Endothelial cell of umbilical vein (primary cell): ENCODE results near the gene PLEKHA6. TPM values are rescaled to one million over a fixed set of nuclear protein-coding genes. Genes with fewer than 3 reads are reported as not detected.

Experiments
- BruUV-seq: library from RNA; stranded (reverse); fragments of 400-500 nt; replicated peaks from 2 replicates; lab custom pipeline; 2021; lab: Mats Ljungman, UMichigan
- CTCF ChIA-PET: fragments of 300-600, 350-600 bp; sonication (Branson Sonifier 250); formaldehyde crosslinking; loops from one replicate; lab custom pipeline; 2021; ENCODE audit warnings: antibody characterized with exemption, inconsistent platforms; lab: Charles Lee
- POLR2A ChIA-PET: fragments of 300-600, 350-600 bp; sonication (Branson Sonifier 250); formaldehyde crosslinking; loops from one replicate; lab custom pipeline; 2021; ENCODE audit warnings: antibody characterized with exemption, inconsistent platforms; lab: Charles Lee
- DNase-seq: peaks from one replicate; pipeline ENCODE4 v3.0.0-alpha.2; 2011; ENCODE audit warnings: low read depth, low spot score
- FAIRE-seq: peaks from 2 replicates; lab custom pipeline; 2011; peaks lifted over from hg19 to GRCh38; lab: Jason Lieb, UNC
- H2AFZ ChIP-seq: 2 replicates; pipeline ENCODE4 v1.6.0; 2012; ENCODE audit warnings: low read depth, low read length, control low read depth, inconsistent platforms
- H3K27ac ChIP-seq: 2 replicates; pipeline ENCODE4 v1.5.1; 2011; ENCODE audit warnings: low read depth, mild to moderate bottlenecking, control low read depth, low read length, moderate library complexity; ENCODE audit not compliant: insufficient read depth
- H3K27me3 ChIP-seq, 2 experiments: 2 replicates each; pipeline versions ENCODE4 v1.6.0 to v1.6.1; 2011; ENCODE audit warnings: low read length in 2 of 2, mixed read lengths in 1 of 2; ENCODE audit not compliant: control insufficient read depth in 2 of 2, insufficient read depth in 2 of 2
- H3K36me3 ChIP-seq, 2 experiments: 2 replicates in 1 of 2; 3 replicates in 1 of 2; pipeline ENCODE4 v1.5.1; 2011; ENCODE audit warnings: low read length in 2 of 2, mild to moderate bottlenecking in 1 of 2, moderate library complexity in 1 of 2; ENCODE audit not compliant: control insufficient read depth in 2 of 2, insufficient read depth in 2 of 2; ENCODE audit errors: extremely low read depth in 1 of 2
- H3K4me1 ChIP-seq: 3 replicates; pipeline ENCODE4 v1.5.1; 2011; ENCODE audit warnings: mild to moderate bottlenecking, low read length; ENCODE audit not compliant: control insufficient read depth, insufficient read depth; ENCODE audit errors: extremely low read depth
- H3K4me2 ChIP-seq: 2 replicates; pipeline ENCODE4 v1.6.1; 2011; ENCODE audit warnings: low read length, control low read depth, mixed read lengths; ENCODE audit not compliant: insufficient read depth
- H3K4me3 ChIP-seq, 3 experiments: fragments of 200-600 bp in 1 of 3; sonication (generic), shearing (Covaris generic) in 1 of 3; replicated peaks in 1 of 3; 2 replicates each; pipeline ENCODE4 v1.5.1; 2011 to 2016; ENCODE audit warnings: control low read depth in 3 of 3, low read length in 3 of 3, mild to moderate bottlenecking in 2 of 3, inconsistent platforms in 1 of 3, low read depth in 1 of 3, moderate library complexity in 1 of 3; ENCODE audit not compliant: insufficient read depth in 1 of 3
- H3K79me2 ChIP-seq: 2 replicates; pipeline ENCODE4 v1.6.0; 2012; ENCODE audit warnings: low read length, inconsistent platforms; ENCODE audit not compliant: control insufficient read depth, insufficient read depth
- H3K9ac ChIP-seq: replicated peaks from 2 replicates; pipeline ENCODE3; 2011; ENCODE audit warnings: low read length, control low read depth; ENCODE audit not compliant: insufficient read depth; ENCODE audit errors: extremely low read depth
- H3K9me1 ChIP-seq: replicated peaks from 3 replicates; pipeline ENCODE4 v1.6.0; 2011; ENCODE audit warnings: mild to moderate bottlenecking, low read length; ENCODE audit not compliant: control insufficient read depth, insufficient read depth; ENCODE audit errors: extremely low read depth
- H3K9me3 ChIP-seq: replicated peaks from 2 replicates; pipeline ENCODE4 v1.5.1; 2012; ENCODE audit warnings: low read length, inconsistent platforms; ENCODE audit not compliant: control insufficient read depth, insufficient read depth
- H4K20me1 ChIP-seq: replicated peaks from 2 replicates; pipeline ENCODE3; 2011; ENCODE audit warnings: mild to moderate bottlenecking, low read length; ENCODE audit not compliant: control insufficient read depth, insufficient read depth; ENCODE audit errors: extremely low read depth
- CTCF ChIP-seq, 2 donors: IDR thresholded peaks; 1 replicate in 1 of 2; 2 replicates in 1 of 2; pipeline ENCODE4 v1.5.1; 2011; ENCODE audit warnings: low read length in 2 of 2, mild to moderate bottlenecking in 2 of 2, moderate library complexity in 2 of 2, control low read depth in 1 of 2, inconsistent platforms in 1 of 2, low read depth in 1 of 2; ENCODE audit not compliant: insufficient read depth in 1 of 2; ENCODE audit errors: extremely low read depth in 1 of 2
- EZH2 ChIP-seq: IDR thresholded peaks from 2 replicates; pipeline ENCODE4 v1.6.1; 2012; ENCODE audit warnings: borderline replicate concordance, low read depth, mild to moderate bottlenecking, moderate library complexity, low read length, inconsistent platforms; ENCODE audit not compliant: severe bottlenecking
- FOS ChIP-seq: IDR thresholded peaks from 2 replicates; pipeline ENCODE4 v1.6.1; 2011; ENCODE audit warnings: mild to moderate bottlenecking, low read length, moderate library complexity, borderline replicate concordance; ENCODE audit not compliant: insufficient read depth
- GATA2 ChIP-seq: IDR thresholded peaks from 2 replicates; pipeline ENCODE4 v1.7.0; 2011; ENCODE audit warnings: low read depth, mild to moderate bottlenecking, moderate library complexity, mixed read lengths, low read length; ENCODE audit not compliant: insufficient read length, insufficient read depth
- JUN ChIP-seq: IDR thresholded peaks from 2 replicates; pipeline ENCODE4 v1.6.1; 2011; ENCODE audit warnings: borderline replicate concordance, low read depth; ENCODE audit not compliant: insufficient read length, insufficient read depth
- MAX ChIP-seq: IDR thresholded peaks from 2 replicates; pipeline ENCODE4 v1.6.1; 2011; ENCODE audit not compliant: insufficient read depth, insufficient read length
- MYC ChIP-seq: IDR thresholded peaks from one replicate; pipeline ENCODE4 v1.6.1; 2011; ENCODE audit warnings: mild to moderate bottlenecking, low read depth, low read length
- POLR2A ChIP-seq: IDR thresholded peaks from 2 replicates; pipeline ENCODE4 v1.6.1; 2012; ENCODE audit warnings: low read depth, mild to moderate bottlenecking, control low read depth, low read length
- POLR2AphosphoS5 ChIP-seq: IDR thresholded peaks from 2 replicates; pipeline ENCODE4 v1.6.1; 2012; ENCODE audit warnings: low read depth, mild to moderate bottlenecking, control low read depth, low read length, moderate library complexity; ENCODE audit not compliant: insufficient read depth
- dilution Hi-C: fragments of 300-500 bp; cut with MboI; formaldehyde crosslinking; loops from one replicate; pipeline ENCODE4 v1.15.0; 2019; ENCODE audit warnings: low sequenced_read_pairs; ENCODE audit not compliant: extremely low pct_ligation_motif_present
- intact Hi-C: fragments of 100-400 bp; cut with micrococcal nuclease; formaldehyde crosslinking; loops from one replicate; pipeline ENCODE4 v1.10.0; 2022
- polyA plus RNA-seq, 4 experiments: library from polyadenylated mRNA; depleted of rRNA in 3 of 4; stranded (reverse) in 3 of 4; unstranded in 1 of 4; fragments of >200 nt; gene quantifications; 2 replicates each; pipeline versions ENCODE4 v1.2.1 to v1.2.3, GENCODE V29; 2011 to 2012; ENCODE audit warnings: missing spikeins in 1 of 4
- total RNA-seq: library from RNA; stranded (reverse); gene quantifications from 2 replicates; pipeline ENCODE4 v1.2.3, GENCODE V29; 2021

The PLEKHA6 gene
- total and polyA plus RNA-seq, 2 donors (not counting 3 experiments of a cell fraction or from before 2014, with no cell fraction given) = 2.1 to 15.0 TPM

GRCh38 chr1:204302769-204303168 lies 57.0 kb downstream of the PLEKHA6 start:
- H4K20me1 ChIP-seq = no peaks in the 10 kb centered on the region
- no TSS peak for BruUV-seq
- TF ChIP-seq MAX (no peak), JUN (no peak), POLR2AphosphoS5 (no peak), FOS (no peak), POLR2A (no peak), GATA2 (no peak), CTCF (IDR thresholded peaks at IDR 0.05; ENCODE audit: extremely low read depth in 1 of 2, insufficient read depth in 1 of 2, low read depth in 1 of 2, low read length in 2 of 2) (no peak), EZH2 (no peak), MYC (no peak)
- H2AFZ ChIP-seq = no peak overlapping the region
- CTCF ChIA-PET = interaction anchor here (1.4 to 1.8 kb wide), 2 partner anchors 13 to 60 kb away, joined by 4 to 6 read pairs; no protein-coding TSS in a partner anchor
- dilution Hi-C loops (no loop called here), intact Hi-C loops (no loop called here)
- H3K4me2 ChIP-seq = no peak overlapping the region
- POLR2A ChIA-PET = no interaction called here
- peaks cover 10% of the 10 kb centered on the region for H3K4me1 ChIP-seq
- H3K27ac ChIP-seq = no peak overlapping the region
- DNase-seq (no peak), FAIRE-seq (no peak)
- no peak overlapping the region for H3K9ac ChIP-seq
- no peaks in the 10 kb centered on the region for H3K27me3 ChIP-seq
- no peaks in the 10 kb centered on the region for H3K79me2 ChIP-seq
- H3K4me3 ChIP-seq = no peak overlapping the region
- H3K9me1 ChIP-seq = no peaks in the 10 kb centered on the region
- no peaks in the 10 kb centered on the region for H3K36me3 ChIP-seq
- H3K9me3 ChIP-seq = no peaks in the 10 kb centered on the region
